Skin of body (tissue), 2 donors: Measurements from ENCODE around the gene SCRN3. TPM values are rescaled to one million over a fixed set of nuclear protein-coding genes. Genes with fewer than 3 reads are reported as not detected.
"Not testable (repeated sequence)": the region's sequence is repeated elsewhere in the genome, so short reads cannot be mapped to it uniquely, and the experiment has no call there.

Source experiments
- DNase-seq: peaks from one replicate; lab custom pipeline; 2025; lab: John Stamatoyannopoulos, UW
- total RNA-seq: library from RNA; depleted of rRNA; stranded (reverse); fragments of >200 nt; gene quantifications from one replicate; pipeline ENCODE4 v1.2.3, GENCODE V29; 2014

SCRN3 gene
- 18.2 TPM for total RNA-seq

GRCh38 chr2:174395284-174395968 is at the start of gene SCRN3:
SCRN3 (plus strand) TSS chr2:174395730; CDS start chr2:174398284, 2,554 bp downstream.
- peak; percentile 84 for DNase-seq

- no peak for DNase-seq
Measured at GRCh38 chr2:174350018-174350417, 45.5 kb upstream of the SCRN3 start.

DNA sequence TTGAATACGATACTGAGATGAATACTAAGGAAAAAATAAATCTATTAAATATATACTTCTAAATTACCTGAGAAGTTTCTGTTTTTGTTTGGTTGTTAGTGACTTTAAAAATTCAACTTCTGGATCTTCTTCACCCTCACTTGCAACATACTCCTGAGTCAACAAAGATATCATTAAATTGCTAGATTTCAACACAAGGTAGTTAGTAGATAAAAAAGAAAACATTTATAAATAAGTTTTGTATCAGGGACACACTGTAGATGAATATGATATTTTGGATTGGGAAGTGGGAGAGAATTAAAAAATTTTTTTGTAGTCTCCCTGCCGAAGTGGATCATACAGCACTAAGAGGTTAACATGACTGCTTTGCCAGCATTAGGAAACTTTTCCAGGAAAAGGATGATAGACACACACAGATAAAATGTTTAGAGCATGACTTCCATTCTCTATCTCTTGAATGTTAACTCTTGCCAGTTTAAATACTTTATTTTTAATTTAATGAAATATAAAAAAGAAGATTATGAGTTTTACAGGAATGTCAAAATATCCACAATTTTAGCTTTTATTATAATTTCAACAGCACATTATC is 44.8 kb upstream of the SCRN3 start:
- no peak for DNase-seq

- DNase-seq, result no peak
Measured at GRCh38 chr2:174353004-174353403, 42.5 kb upstream of the SCRN3 start.

GRCh38 chr2:174356347-174356746 is 39.2 kb upstream of the SCRN3 start:
- DNase-seq, result no peak

DNA sequence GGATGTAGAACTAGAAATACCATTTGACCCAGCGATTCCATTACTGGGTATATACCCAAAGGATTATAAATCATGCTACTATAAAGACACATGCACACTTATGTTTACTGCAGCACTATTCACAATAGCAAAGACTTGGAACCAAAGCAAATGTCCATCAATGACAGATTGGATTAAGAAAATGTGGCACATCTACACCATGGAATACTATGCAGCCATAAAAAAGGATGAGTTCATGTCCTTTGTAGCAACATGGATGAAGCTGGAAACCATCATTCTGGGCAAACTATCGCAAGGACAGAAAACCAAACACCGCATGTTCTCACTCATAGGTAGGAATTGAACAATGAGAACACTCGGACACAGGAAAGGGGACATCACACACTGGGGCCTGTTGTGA is 35.9 kb upstream of the SCRN3 start:
- not testable (repeated sequence) for DNase-seq

GRCh38 chr2:174362949-174363348 is 32.6 kb upstream of the SCRN3 start:
- DNase-seq, result no peak

DNA sequence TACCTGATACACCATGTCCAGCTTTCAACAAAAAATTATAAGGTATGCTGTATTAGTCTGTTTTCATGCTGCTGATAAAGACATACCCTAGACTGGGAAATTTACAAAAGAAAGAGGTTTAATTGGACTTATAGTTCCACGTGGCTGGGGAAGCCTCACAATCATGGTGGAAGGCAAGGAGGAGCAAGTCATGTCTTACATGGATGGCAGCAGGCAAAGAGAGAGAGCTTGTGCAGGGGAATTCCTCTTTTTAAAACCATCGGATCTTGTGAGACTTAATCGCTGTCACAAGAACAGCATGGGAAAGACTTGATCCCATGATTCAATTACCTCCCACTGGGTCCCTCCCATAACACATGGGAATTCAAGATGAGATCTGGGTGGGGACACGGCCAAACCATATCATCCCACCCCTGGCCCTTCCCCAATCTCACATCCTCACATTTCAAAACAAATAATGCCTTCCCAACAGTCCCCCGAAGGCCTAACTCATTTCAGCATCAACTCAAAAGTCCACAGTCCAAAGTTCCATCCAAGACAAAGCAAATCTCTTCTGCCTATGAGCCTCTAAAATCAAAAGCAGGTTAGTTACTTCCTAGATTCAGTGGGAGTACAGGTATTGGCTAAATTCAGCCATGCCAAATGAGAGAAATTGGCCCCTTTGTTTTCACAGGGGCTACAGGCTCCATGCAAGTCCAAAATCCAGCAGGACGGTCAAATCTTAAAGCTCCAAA is 31.9 kb upstream of the SCRN3 start:
- DNase-seq, result not testable (repeated sequence)

GRCh38 chr2:174364628-174365027 is 30.9 kb upstream of the SCRN3 start:
- no peak for DNase-seq

GRCh38 chr2:174365571-174365970 is 30.0 kb upstream of the SCRN3 start:
- DNase-seq, result no peak

DNA sequence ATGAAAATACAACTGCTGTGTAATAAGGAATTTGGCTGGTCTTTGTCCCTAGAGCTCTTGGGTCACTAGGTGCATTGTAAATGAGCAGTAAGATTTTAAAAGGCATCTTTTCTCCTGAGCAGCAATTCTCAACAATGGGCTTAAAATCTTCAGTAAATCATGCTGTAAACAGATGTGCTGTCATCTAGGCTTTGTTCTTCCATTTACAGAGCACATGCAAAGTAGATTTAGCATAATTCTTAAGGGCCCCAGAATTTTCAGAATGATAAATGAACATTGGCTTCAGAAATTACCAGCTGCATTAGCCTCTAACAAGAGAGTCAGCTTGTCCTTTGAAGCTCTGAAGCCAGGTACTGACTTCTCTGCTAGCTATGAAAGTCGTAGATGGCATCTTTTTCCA is 26.8 kb upstream of the SCRN3 start:
- no peak for DNase-seq

- no peak for DNase-seq
Measured at GRCh38 chr2:174376967-174377366, 18.6 kb upstream of the SCRN3 start.

DNA sequence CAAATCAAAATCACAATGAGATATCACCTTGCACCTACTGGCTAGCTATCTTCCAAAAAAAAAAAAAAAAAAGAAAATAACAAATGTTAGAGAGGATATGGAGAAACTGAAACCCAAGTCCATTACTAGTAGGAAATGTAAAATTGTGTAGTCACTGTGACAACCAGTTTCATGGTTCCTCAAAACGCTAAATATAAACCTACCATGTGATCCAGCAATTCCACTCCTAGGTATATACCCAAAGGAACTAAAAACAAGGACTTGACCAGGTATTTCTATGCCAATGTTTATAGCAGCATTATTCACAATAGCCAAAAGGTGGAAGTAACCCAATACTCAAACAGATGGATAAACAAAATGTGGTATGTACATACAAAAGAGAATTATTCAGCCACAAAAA is 11.7 kb upstream of the SCRN3 start:
- no peak for DNase-seq

- no peak for DNase-seq
Measured at GRCh38 chr2:174385201-174385600, 10.3 kb upstream of the SCRN3 start.

GRCh38 chr2:174388706-174389105 is 6.8 kb upstream of the SCRN3 start:
- DNase-seq, result not testable (repeated sequence)

DNA sequence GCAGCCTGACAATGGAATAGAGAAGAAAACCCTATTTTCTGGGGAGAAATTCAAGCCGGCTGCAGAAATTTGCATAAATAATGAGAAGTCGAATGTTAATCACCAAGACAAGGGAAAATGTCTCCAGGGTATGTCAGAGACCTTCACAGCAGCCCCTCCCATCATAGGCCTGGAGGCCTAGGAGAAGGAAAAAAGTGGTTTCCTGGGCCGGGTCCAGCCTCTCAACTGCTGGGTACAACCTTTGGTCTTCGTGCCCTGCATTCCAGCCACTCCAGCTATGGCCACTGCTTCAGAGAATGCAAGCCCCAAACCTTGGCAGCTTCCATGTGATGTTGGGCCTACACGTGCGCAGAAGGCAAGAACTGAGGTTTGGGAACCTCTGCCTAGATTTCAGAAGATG is 6.0 kb upstream of the SCRN3 start:
- no peak for DNase-seq

- not testable (repeated sequence) for DNase-seq
Measured at GRCh38 chr2:174390303-174390702, 5.2 kb upstream of the SCRN3 start.

GRCh38 chr2:174392706-174393105 is 2.8 kb upstream of the SCRN3 start:
- no peak for DNase-seq

GRCh38 chr2:174395969-174396630 is 570 bp downstream of the SCRN3 start:
- DNase-seq, result peak; percentile 28

DNA sequence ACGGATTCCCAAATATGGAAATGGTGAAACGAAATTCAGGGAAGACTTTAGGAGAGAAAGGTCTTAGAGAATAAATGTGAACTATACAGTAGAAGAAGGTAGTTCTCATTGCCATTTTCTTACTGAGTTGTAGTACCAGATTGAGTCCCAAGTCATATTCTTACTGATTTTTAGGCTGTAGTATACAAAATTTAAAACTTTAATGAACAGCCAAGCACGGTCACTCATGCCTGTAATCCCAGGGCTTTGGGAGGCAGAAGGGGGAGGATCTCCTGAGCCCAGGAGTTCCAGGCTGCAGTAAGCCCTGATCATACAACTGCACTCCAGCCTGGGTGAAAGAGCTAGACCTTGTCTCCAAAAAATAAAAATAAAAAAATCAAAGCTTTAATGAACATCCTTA is 2.2 kb downstream of the SCRN3 start:
- DNase-seq, result no peak

- DNase-seq, result no peak
Measured at GRCh38 chr2:174399171-174399570, 3.6 kb downstream of the SCRN3 start.

DNA sequence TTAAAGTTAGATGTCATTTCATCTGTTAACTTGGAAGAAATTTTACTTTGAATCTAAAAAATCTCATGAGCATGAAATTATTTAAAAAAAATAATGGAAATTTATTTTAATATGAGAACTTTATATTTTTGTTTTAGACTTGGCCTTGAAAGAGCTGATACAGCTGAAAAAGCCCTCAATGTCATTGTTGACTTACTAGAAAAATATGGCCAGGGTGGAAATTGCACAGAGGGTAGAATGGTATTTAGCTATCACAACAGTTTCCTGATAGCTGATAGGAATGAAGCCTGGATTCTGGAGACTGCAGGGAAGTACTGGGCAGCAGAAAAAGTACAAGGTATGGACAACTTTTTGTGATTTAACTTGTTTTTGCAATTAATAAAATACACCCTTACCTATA is 5.3 kb downstream of the SCRN3 start:
- DNase-seq, result no peak
